Smooth muscle cell (in vitro differentiated cells): Measurements from ENCODE around the gene KCNJ6. TPM values are rescaled to one million over a fixed set of nuclear protein-coding genes. Genes with fewer than 3 reads are reported as not detected.

ENCODE experiments used
- DNase-seq: peaks from one replicate; lab custom pipeline; 2025; ENCODE audit not compliant: unreplicated experiment; lab: John Stamatoyannopoulos, UW
- H2AFZ ChIP-seq: fragments of 200-600 bp; sonication (generic); 2 replicates; pipeline ENCODE4 v1.6.0; 2016; ENCODE audit warnings: antibody characterized with exemption, low read depth, mild to moderate bottlenecking
- H3F3A ChIP-seq: fragments of 200-600 bp; sonication (generic); 2 replicates; pipeline ENCODE4 v1.6.0; 2017; ENCODE audit warnings: antibody characterized with exemption, low read depth
- H3K27ac ChIP-seq: fragments of 200-600 bp; sonication (generic); 2 replicates; pipeline ENCODE4 v1.5.1; 2016; ENCODE audit warnings: low read depth, mild to moderate bottlenecking
- H3K27me3 ChIP-seq: fragments of 200-600 bp; sonication (generic); 2 replicates; pipeline ENCODE4 v1.6.1; 2016; ENCODE audit warnings: low read depth, mild to moderate bottlenecking
- H3K36me3 ChIP-seq: fragments of 200-600 bp; sonication (generic); 2 replicates; pipeline ENCODE4 v1.5.1; 2016; ENCODE audit warnings: low read depth
- H3K4me1 ChIP-seq: fragments of 200-600 bp; sonication (generic); 2 replicates; pipeline ENCODE4 v1.5.1; 2016; ENCODE audit warnings: low read depth
- H3K4me2 ChIP-seq: fragments of 200-600 bp; sonication (generic); 2 replicates; pipeline ENCODE4 v1.6.0; 2016; ENCODE audit warnings: mild to moderate bottlenecking
- H3K4me3 ChIP-seq: fragments of 200-600 bp; sonication (generic); 2 replicates; pipeline ENCODE4 v1.5.1; 2016; ENCODE audit warnings: mild to moderate bottlenecking
- H3K79me2 ChIP-seq: fragments of 200-600 bp; sonication (generic); 2 replicates; pipeline ENCODE4 v1.6.0; 2016; ENCODE audit warnings: low read depth, mild to moderate bottlenecking
- H3K9ac ChIP-seq: fragments of 200-600 bp; sonication (generic); 2 replicates; pipeline ENCODE4 v1.6.0; 2016; ENCODE audit warnings: low read depth
- H3K9me3 ChIP-seq: fragments of 200-600 bp; sonication (generic); replicated peaks from 2 replicates; pipeline ENCODE4 v1.5.1; 2016; ENCODE audit warnings: low read depth
- H4K20me1 ChIP-seq: fragments of 200-600 bp; sonication (generic); 2 replicates; pipeline ENCODE4 v1.6.0; 2016; ENCODE audit warnings: low read depth
- CTCF ChIP-seq: fragments of 200-600 bp; sonication (generic); IDR thresholded peaks from 2 replicates; pipeline ENCODE4 v1.5.1; 2017; ENCODE audit warnings: borderline replicate concordance, mild to moderate bottlenecking, antibody characterized with exemption; ENCODE audit not compliant: insufficient read depth, poor library complexity, severe bottlenecking
- WGBS: methylation state at CpG from one replicate; pipeline ENCODE4 v1.1.7; 2016; ENCODE audit warnings: low lambda C conversion rate; 5-methylcytosine and 5-hydroxymethylcytosine counted together
- polyA plus RNA-seq: library from polyadenylated mRNA; unstranded; fragments of >200 nt; fragmentation: Nextera tagmentation; extraction: Ambion mirVana; gene quantifications from 2 replicates; pipeline ENCODE4 v1.2.1, GENCODE V29; 2016
- total RNA-seq: library from RNA; depleted of rRNA; stranded (reverse); fragments of >200 nt; gene quantifications from 2 replicates; pipeline ENCODE4 v1.2.3, GENCODE V29; 2014

The KCNJ6 gene
- total and polyA plus RNA-seq, 2 experiments from 2014 or later: 0.15 to 0.27 TPM

DNA sequence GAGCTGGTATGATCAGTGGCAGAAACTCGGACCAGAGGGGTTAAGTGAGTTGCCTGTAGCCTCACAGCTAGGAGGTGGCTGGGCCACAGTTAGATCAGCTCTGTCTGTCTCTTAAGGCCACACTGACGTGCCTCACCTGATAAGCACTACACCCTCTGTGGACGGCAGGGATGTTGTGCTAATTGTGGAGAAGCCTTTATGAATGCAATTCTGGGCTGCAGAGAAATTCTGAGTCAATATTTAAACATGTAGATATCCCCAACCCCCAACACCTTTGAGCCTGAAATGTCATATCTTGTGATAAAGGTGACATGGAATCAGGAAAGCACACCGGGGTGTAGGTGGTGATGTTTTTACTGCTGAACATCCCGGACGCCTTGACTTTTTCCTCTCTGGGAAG lies 88.3 kb downstream of the KCNJ6 start:
- Histone ChIP-seq H3K79me2 (no peaks in the 10 kb centered on the region), H3K4me3 (no peak overlapping the region), H3K4me2 (no peak overlapping the region), H3K9ac (no peak overlapping the region), H3K9me3 (no peaks in the 10 kb centered on the region), H3K27me3 (no peaks in the 10 kb centered on the region), H4K20me1 (no peaks in the 10 kb centered on the region), H3K36me3 (no peaks in the 10 kb centered on the region), H3F3A (no peaks in the 10 kb centered on the region), H2AFZ (no peak overlapping the region), H3K27ac (no peak overlapping the region), H3K4me1 (no peaks in the 10 kb centered on the region)
- 94% methylated on average over 6 of the region's 6 CpGs for WGBS
- TF ChIP-seq CTCF: no peak
- DNase-seq: no peak

DNA sequence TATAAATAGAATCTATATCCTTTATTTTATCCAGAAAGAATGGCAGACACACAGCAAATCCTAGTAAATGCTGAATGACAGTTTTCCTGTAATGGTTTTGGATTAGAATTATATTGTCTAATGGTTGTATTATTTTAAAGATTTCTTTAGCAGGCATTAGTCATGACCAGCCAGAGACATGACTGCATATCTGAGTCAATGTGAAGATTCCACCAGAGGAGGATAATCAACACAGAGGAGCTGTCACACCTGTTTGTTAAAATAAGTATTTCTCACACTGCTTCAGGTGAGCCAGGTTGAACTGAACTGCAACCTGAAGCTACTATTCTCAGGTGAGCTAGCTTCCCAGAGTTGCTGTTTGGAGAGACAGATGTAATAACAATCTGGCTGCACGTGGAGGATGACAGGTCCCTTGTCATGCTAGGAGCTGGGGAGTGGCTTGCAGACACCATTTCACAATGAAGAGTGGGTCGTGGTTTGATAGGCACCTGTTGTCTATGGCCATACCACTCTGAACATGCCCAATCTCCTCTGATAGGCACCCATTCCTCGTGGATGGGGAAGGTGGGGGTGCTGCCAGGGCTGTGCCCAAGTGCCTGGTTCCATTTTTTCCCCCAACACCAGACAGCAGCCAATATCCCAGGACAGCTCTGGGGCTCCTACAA lies 94.3 kb downstream of the KCNJ6 start:
- 68% methylated on average over 3 of the region's 3 CpGs for WGBS
- H3K4me1 ChIP-seq: peaks cover 13% of the 10 kb centered on the region
- H3K27me3 ChIP-seq: no peaks in the 10 kb centered on the region
- H3K79me2 ChIP-seq: no peaks in the 10 kb centered on the region
- TF ChIP-seq CTCF: no peak
- no peaks in the 10 kb centered on the region for H4K20me1 ChIP-seq
- DNase-seq: no peak
- H3K4me3 ChIP-seq: no peak overlapping the region
- no peaks in the 10 kb centered on the region for H3K9me3 ChIP-seq
- H3K4me2 ChIP-seq: no peak overlapping the region
- H3F3A ChIP-seq: no peaks in the 10 kb centered on the region
- H3K27ac ChIP-seq: no peak overlapping the region
- H3K9ac ChIP-seq: no peak overlapping the region
- no peaks in the 10 kb centered on the region for H3K36me3 ChIP-seq
- no peak overlapping the region for H2AFZ ChIP-seq

GRCh38 chr21:37821092-37821491 lies 95.2 kb downstream of the KCNJ6 start:
- TF ChIP-seq CTCF: no peak
- 93% methylated on average over 2 of the region's 2 CpGs for WGBS
- Histone ChIP-seq H2AFZ (no peak overlapping the region), H3K36me3 (no peaks in the 10 kb centered on the region), H3F3A (no peaks in the 10 kb centered on the region), H3K4me2 (no peak overlapping the region), H4K20me1 (no peaks in the 10 kb centered on the region), H3K9me3 (no peaks in the 10 kb centered on the region), H3K4me1 (peaks cover 13% of the 10 kb centered on the region), H3K9ac (no peak overlapping the region), H3K4me3 (no peak overlapping the region), H3K27ac (no peak overlapping the region), H3K27me3 (no peaks in the 10 kb centered on the region), H3K79me2 (no peaks in the 10 kb centered on the region)
- DNase-seq: no peak

DNA sequence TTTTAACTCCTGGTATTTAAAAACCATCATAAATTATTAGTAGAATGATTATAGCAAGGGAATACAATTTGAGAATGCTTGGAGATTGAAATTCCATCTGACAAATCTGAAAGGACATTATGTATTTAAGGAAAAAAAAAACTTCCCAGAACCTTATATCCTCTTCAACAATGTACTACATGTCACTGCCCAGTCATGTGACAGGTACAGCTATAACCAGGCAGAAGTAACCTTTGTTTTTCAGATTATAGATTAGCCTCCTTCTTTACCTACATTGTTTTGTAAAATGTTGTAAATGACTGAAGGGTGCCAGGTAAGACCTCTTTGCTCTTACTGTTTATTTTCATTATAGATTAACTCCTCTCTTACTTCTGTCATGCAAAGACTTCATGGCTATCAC lies 96.9 kb downstream of the KCNJ6 start:
- Histone ChIP-seq H3F3A (no peaks in the 10 kb centered on the region), H3K79me2 (no peaks in the 10 kb centered on the region), H3K27me3 (no peaks in the 10 kb centered on the region), H2AFZ (no peak overlapping the region), H4K20me1 (no peaks in the 10 kb centered on the region), H3K9ac (no peak overlapping the region), H3K4me3 (no peak overlapping the region), H3K36me3 (no peaks in the 10 kb centered on the region), H3K27ac (no peak overlapping the region), H3K9me3 (no peaks in the 10 kb centered on the region), H3K4me1 (peaks cover 13% of the 10 kb centered on the region), H3K4me2 (no peak overlapping the region)
- TF ChIP-seq CTCF: no peak
- no peak for DNase-seq
